MCF 10A (cell line): ENCODE measurements around the gene ZSCAN2. TPM values are rescaled to one million over a fixed set of nuclear protein-coding genes. Genes with fewer than 3 reads are reported as not detected.
A peak's percentile ranks its signal among the peaks of the same experiment; 100 is the strongest.

Experiments used
- BruUV-seq: library from RNA; stranded (reverse); fragments of 400-500 nt; replicated peaks from 2 replicates; lab custom pipeline; 2021; lab: Mats Ljungman, UMichigan
- CTCF ChIA-PET: fragments of 300-600 bp; sonication (Branson Sonifier 250); formaldehyde crosslinking; extraction: SDS; loops from one replicate; lab custom pipeline; 2021; ENCODE audit warnings: antibody characterized with exemption, inconsistent platforms; lab: Yijun Ruan, JAX
- POLR2A ChIA-PET: fragments of 300-600, 350-650 bp; sonication (Branson Sonifier 250); formaldehyde crosslinking; extraction: SDS; loops from one replicate; lab custom pipeline; 2020; ENCODE audit warnings: antibody characterized with exemption, inconsistent platforms; lab: Yijun Ruan, JAX
- DNase-seq: peaks from one replicate; pipeline ENCODE4 v3.0.0-alpha.2; 2018; ENCODE audit not compliant: unreplicated experiment
- H3K27ac Mint-ChIP-seq: one replicate; pipeline ENCODE4 v1.8.0; 2022; ENCODE audit warnings: mild to moderate bottlenecking, low read depth, mixed read lengths; ENCODE audit not compliant: unreplicated experiment
- H3K27me3 Mint-ChIP-seq: one replicate; pipeline ENCODE4 v1.8.0; 2022; ENCODE audit warnings: mixed read lengths; ENCODE audit not compliant: insufficient read depth, unreplicated experiment
- H3K36me3 Mint-ChIP-seq: one replicate; pipeline ENCODE4 v1.8.0; 2022; ENCODE audit warnings: mild to moderate bottlenecking, moderate library complexity, mixed read lengths; ENCODE audit not compliant: insufficient read depth, unreplicated experiment
- H3K4me1 Mint-ChIP-seq: one replicate; pipeline ENCODE4 v1.8.0; 2022; ENCODE audit warnings: mixed read lengths; ENCODE audit not compliant: insufficient read depth, unreplicated experiment
- H3K4me3 Mint-ChIP-seq: one replicate; pipeline ENCODE4 v1.8.0; 2022; ENCODE audit warnings: mild to moderate bottlenecking, moderate library complexity, mixed read lengths; ENCODE audit not compliant: unreplicated experiment
- H3K9me3 Mint-ChIP-seq: one replicate; pipeline ENCODE4 v1.8.0; 2022; ENCODE audit warnings: mixed read lengths; ENCODE audit not compliant: unreplicated experiment
- intact Hi-C: fragments of 100-400 bp; cut with micrococcal nuclease; formaldehyde crosslinking; loops from 2 replicates; pipeline ENCODE4 v1.14.1; 2022
- total RNA-seq: library from RNA; stranded (reverse); gene quantifications from 2 replicates; pipeline ENCODE4 v1.2.3, GENCODE V29; 2022
- TF ChIP-seq, protein P1 (sequence below): fragments of 200-600 bp; IDR thresholded peaks from one replicate; pipeline ENCODE4 v1.8.0; 2022; ENCODE audit warnings: antibody characterized with exemption, mild to moderate bottlenecking; ENCODE audit not compliant: unreplicated experiment

The ZSCAN2 gene
- total RNA-seq, 1 experiment from 2014 or later, result 4.2 TPM

DNA sequence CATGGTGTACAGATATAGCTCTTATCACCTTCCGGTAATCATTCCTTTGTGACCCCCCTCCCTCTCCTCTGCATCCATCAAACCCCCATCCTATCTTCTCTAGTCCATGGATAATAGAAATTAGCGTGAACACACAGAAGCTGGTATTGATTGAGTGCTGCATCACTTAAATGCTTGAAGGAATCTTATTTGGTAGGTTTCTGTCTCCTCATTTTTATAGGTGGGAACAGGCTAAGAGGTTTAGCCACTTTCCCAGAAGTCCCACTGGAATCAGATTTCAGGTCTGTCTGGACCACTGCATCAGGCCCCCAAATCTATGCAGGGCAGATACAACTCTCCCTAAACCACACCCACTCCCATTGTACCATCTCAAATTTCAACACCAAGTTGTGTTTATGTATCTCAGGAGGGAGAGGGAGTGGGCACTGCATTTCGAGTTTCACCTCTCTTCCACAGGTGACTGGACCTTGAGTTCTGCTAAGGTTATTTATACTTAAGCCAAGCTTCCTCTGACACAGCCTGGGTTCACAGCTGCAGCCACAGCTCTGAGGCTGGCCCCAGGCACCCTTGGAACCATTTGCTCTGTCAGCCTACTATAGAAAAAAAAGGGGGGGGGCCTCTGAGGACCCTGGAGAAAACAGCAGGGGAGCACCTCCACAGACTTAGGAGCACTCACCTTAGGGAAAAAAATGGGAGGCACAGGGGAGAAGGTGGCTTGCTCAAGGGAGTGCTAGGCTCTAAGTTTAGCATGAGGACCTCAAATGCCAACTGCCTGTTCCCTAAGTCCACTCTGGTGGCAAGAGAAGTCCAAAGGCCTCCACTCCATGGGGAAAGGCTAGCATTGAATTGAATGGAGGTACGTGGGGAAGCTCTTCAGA, 59.3 kb downstream of the ZSCAN2 start:
- DNase-seq, result no peak
- intact Hi-C loops, result loop anchor here (5.0 kb wide), 1 partner anchor 382 kb away; no protein-coding TSS in a partner anchor
- Mint-ChIP-seq H3K9me3 (no peaks in the 10 kb centered on the region), H3K36me3 (peaks cover 47% of the 10 kb centered on the region), H3K4me1 (peaks cover 6% of the 10 kb centered on the region), H3K4me3 (no peak overlapping the region), H3K27ac (peak overlapping the region; percentile 57), H3K27me3 (no peaks in the 10 kb centered on the region)
- ChIA-PET POLR2A (interaction anchor here (0.6 to 2.1 kb wide), 4 partner anchors 55 to 416 kb away, joined by 3 to 11 read pairs (median 4); partner anchors contain the start of gene SEC11A), CTCF (interaction anchor here (0.9 to 1.7 kb wide), 6 partner anchors 17 to 268 kb away, joined by 3 to 10 read pairs (median 4); no protein-coding TSS in a partner anchor)
- BruUV-seq, result no TSS peak
- TF ChIP-seq, protein P1, sequence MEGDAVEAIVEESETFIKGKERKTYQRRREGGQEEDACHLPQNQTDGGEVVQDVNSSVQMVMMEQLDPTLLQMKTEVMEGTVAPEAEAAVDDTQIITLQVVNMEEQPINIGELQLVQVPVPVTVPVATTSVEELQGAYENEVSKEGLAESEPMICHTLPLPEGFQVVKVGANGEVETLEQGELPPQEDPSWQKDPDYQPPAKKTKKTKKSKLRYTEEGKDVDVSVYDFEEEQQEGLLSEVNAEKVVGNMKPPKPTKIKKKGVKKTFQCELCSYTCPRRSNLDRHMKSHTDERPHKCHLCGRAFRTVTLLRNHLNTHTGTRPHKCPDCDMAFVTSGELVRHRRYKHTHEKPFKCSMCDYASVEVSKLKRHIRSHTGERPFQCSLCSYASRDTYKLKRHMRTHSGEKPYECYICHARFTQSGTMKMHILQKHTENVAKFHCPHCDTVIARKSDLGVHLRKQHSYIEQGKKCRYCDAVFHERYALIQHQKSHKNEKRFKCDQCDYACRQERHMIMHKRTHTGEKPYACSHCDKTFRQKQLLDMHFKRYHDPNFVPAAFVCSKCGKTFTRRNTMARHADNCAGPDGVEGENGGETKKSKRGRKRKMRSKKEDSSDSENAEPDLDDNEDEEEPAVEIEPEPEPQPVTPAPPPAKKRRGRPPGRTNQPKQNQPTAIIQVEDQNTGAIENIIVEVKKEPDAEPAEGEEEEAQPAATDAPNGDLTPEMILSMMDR, result no peak

DNA sequence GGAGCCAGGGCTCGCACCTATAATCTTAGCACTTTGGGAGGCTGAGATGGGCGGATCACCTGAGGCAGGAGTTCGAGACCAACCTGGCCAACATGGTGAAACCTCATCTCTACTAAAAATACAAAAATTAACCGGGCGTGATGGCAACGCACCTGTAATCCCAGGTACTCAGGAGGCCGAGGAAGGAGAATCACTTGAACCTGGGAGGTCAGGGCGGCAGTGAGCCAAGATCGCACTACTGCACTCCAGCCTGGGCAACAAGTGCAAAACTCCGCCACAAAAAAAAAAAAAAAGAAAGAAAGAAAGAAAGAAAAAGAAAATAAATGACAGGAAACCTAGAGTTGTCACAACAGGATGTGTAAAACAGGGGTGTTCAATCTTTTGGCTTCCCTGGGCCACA, 60.2 kb downstream of the ZSCAN2 start:
- Mint-ChIP-seq H3K27ac (no peak overlapping the region), H3K4me1 (peaks cover 6% of the 10 kb centered on the region), H3K4me3 (no peak overlapping the region), H3K27me3 (no peaks in the 10 kb centered on the region), H3K9me3 (no peaks in the 10 kb centered on the region), H3K36me3 (peaks cover 56% of the 10 kb centered on the region)
- ChIA-PET POLR2A (no interaction called here), CTCF (interaction anchor here (0.6 kb wide), 1 partner anchor 1824 kb away, joined by 3 read pairs; no protein-coding TSS in a partner anchor)
- TF ChIP-seq, protein P1, result no peak
- intact Hi-C loops, result no loop called here
- no TSS peak for BruUV-seq
- no peak for DNase-seq

DNA sequence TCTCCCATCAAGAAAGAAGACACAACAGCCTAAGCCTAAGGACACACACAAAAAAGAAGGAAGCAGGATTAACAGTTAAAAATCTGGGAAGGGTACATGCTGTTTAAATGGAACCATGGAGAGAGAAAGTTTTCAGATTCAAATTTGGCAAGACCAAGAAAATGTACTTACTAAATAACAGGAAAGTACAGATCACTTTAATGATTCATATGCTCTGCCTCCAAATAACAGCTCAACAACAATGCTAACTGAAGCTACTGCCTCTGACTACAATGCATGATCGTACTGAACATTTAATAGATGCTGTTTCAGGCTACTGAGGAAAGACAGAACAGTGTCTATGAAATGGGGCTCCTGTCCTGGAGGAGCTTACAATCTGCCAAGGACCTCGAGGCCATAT, 65.6 kb downstream of the ZSCAN2 start:
- no peak for DNase-seq
- Mint-ChIP-seq H3K4me3 (no peak overlapping the region), H3K27ac (no peak overlapping the region), H3K36me3 (peaks cover 79% of the 10 kb centered on the region), H3K9me3 (no peaks in the 10 kb centered on the region), H3K27me3 (no peaks in the 10 kb centered on the region), H3K4me1 (peaks cover 7% of the 10 kb centered on the region)
- intact Hi-C loops, result no loop called here
- no TSS peak for BruUV-seq
- TF ChIP-seq, protein P1, result no peak
- POLR2A ChIA-PET, result interaction anchor here (1.0 kb wide), 1 partner anchor 12 kb away, joined by 4 read pairs; no protein-coding TSS in a partner anchor
- CTCF ChIA-PET, result interaction anchor here (0.7 to 1.0 kb wide), 2 partner anchors 10 to 221 kb away, joined by 3 read pairs; no protein-coding TSS in a partner anchor
